Retinal pigment epithelial cell (primary cell): ENCODE results near the gene BEX3.

Experiments used
- DNase-seq: peaks from one replicate; pipeline ENCODE4 v3.0.0-alpha.2; 2010; ENCODE audit warnings: low read depth
- H3K4me3 ChIP-seq: 2 replicates; pipeline ENCODE4 v1.5.1; 2011; ENCODE audit warnings: mild to moderate bottlenecking, low read length, control low read depth, moderate library complexity
- CTCF ChIP-seq: conservative IDR thresholded peaks from 2 replicates; pipeline ENCODE4 v1.5.1; 2011; ENCODE audit warnings: low read depth, low read length, control low read depth, inconsistent platforms

The BEX3 gene

DNA sequence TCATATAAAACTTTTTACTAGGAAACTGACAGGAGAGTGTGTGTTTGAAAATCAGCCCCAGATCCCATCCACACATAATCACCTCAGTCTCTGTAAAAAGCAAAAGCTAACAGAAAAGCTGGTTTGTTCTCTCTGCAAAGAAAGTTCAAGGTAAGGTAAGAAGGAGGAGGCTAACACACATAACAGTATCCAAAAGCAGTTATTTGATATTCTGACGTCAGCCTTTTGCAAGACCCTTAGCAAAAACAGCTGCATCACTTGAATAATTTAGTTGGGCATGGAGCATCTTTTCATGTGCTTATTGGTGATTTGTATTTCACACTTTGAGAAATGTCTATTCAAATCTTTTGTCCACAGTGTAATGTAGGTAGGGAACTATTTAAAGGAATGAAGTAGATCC is 14.5 kb upstream of the BEX3 start:
- no peak for DNase-seq
- H3K4me3 ChIP-seq = no peak overlapping the region
- TF ChIP-seq CTCF = no peak

DNA sequence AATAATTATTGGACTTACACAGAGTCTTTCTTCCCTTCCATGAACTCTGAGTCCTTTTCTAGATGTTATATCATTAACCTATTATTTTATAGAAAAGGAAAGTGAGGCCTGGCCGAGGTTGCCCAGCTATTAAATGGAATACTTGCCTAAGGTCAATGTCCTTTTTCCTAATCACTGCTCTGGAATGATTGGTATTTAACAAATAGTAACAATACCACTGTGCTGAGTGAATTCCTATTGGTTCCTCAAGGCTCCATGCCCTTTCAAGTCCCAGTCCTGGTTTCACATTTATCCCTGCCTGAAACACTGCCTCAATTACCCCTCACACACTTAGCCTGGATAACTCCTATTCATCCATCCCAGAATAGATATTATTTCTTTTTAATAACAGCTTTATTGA is 13.9 kb upstream of the BEX3 start:
- no peak for DNase-seq
- no peak for TF ChIP-seq CTCF
- H3K4me3 ChIP-seq = no peak overlapping the region

GRCh38 chrX:103363046-103363445 is 13.3 kb upstream of the BEX3 start:
- no peak overlapping the region for H3K4me3 ChIP-seq
- DNase-seq = no peak
- no peak for TF ChIP-seq CTCF

DNA sequence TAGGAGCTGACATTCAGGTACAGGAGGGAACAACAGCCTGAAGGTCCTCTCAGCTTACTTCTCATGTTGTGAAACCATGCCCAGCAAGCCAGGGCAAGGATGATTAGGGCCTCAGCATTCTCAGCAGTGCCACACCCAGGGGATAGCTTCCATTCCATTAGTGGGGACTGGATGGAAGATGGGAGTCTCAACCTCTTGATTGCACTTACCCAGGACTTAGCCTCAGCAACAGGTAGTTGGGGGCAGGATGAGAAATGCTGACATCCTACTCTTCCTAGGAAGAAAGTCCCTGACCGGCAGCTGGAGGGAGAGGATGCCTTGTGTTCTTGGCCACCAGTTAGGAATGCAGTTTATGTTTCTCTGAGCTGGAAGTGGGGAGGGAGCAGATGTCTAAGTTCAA is 8.8 kb upstream of the BEX3 start:
- TF ChIP-seq CTCF = no peak
- no peak for DNase-seq

GRCh38 chrX:103369479-103369878 is 6.9 kb upstream of the BEX3 start:
- H3K4me3 ChIP-seq = no peak overlapping the region
- DNase-seq = no peak
- TF ChIP-seq CTCF = no peak

More for the DNA sequence above, 8.8 kb upstream of the BEX3 start:
- no peak overlapping the region for H3K4me3 ChIP-seq

- TF ChIP-seq CTCF = no peak
- DNase-seq = no peak
- no peak overlapping the region for H3K4me3 ChIP-seq
Measured at GRCh38 chrX:103372886-103373285, 3.5 kb upstream of the BEX3 start.

DNA sequence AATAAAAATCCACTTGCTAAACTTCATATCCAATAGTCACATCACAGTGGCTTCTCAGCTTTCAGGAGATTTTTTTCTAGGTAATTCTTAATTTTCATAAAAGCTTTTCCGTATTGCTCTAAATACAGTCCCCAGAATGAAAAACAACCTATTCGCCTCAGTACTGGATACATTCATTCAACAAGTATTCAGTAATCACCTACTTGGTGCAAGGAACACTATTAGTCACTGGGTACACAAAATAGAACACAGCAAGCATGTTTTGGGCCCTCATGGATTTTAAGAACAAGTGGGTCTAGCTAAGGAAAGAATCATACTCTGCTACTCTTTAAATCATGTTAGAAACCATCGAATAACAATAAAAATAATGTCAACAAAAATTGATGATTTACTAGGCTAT is 2.8 kb upstream of the BEX3 start:
- H3K4me3 ChIP-seq = no peak overlapping the region
- no peak for TF ChIP-seq CTCF
- no peak for DNase-seq
